Prostate gland (tissue), 2 donors: ENCODE measurements around the gene TMPRSS2. TPM values are rescaled to one million over a fixed set of nuclear protein-coding genes. Genes with fewer than 3 reads are reported as not detected.
A peak's percentile ranks its signal among the peaks of the same experiment; 100 is the strongest.

Experiments
- DNase-seq: peaks from one replicate; pipeline ENCODE4 v3.0.0-alpha.2; 2019; ENCODE audit warnings: low spot score
- H3K27ac ChIP-seq, 2 donors: fragments of 200-600 bp; sonication (generic); 2 replicates each; pipeline ENCODE4 v1.5.1; 2017 to 2019
- H3K27me3 ChIP-seq: fragments of 200-600 bp; sonication (generic); replicated peaks from 2 replicates; pipeline ENCODE4 v1.5.1; 2019; ENCODE audit not compliant: insufficient read depth
- H3K36me3 ChIP-seq, 2 donors: fragments of 200-600 bp; sonication (generic); 1 replicate in 1 of 2; 2 replicates in 1 of 2; pipeline versions ENCODE4 v1.5.1 to v1.8.1; 2017 to 2019
- H3K4me1 ChIP-seq: fragments of 200-600 bp; sonication (generic); replicated peaks from 2 replicates; pipeline ENCODE4 v1.5.1; 2019
- H3K4me3 ChIP-seq, 2 donors: fragments of 200-600 bp; sonication (generic); 2 replicates each; pipeline ENCODE4 v1.5.1; 2017 to 2019
- H3K9me3 ChIP-seq: fragments of 200-600 bp; sonication (generic); 2 replicates; pipeline ENCODE4 v1.5.1; 2017
- POLR2A ChIP-seq: fragments of 450-650 bp; IDR thresholded peaks from one replicate; pipeline ENCODE4 v1.6.1; 2016; ENCODE audit warnings: antibody characterized with exemption, mild to moderate bottlenecking
- POLR2AphosphoS5 ChIP-seq: sonication (generic); formaldehyde crosslinking; IDR thresholded peaks from one replicate; pipeline ENCODE4 v1.6.1; 2017; ENCODE audit warnings: antibody characterized with exemption
- WGBS: methylation state at CpG from one replicate; pipeline ENCODE4 v1.1.5; 2018; 5-methylcytosine and 5-hydroxymethylcytosine counted together
- intact Hi-C: fragments of 100-400 bp; cut with DNase I; formaldehyde crosslinking; loops from one replicate; pipeline ENCODE4 v1.14.2; 2022
- total RNA-seq, 2 donors: library from RNA; depleted of rRNA; stranded (reverse); fragments of >200 nt; gene quantifications; one replicate each; pipeline ENCODE4 v1.1.0, GENCODE V29; 2016
- TF ChIP-seq, protein P1 (sequence below), 4 experiments: fragments of 200-600 bp in 2 of 4; fragments of 450-650 bp in 2 of 4; sonication (generic) in 2 of 4; IDR thresholded peaks; 1 replicate in 3 of 4; 2 replicates in 1 of 4; pipeline ENCODE4 v1.5.1; 2016 to 2019; ENCODE audit warnings: antibody characterized with exemption in 4 of 4, mild to moderate bottlenecking in 2 of 4, moderate library complexity in 2 of 4

Gene TMPRSS2
- total RNA-seq, 2 donors from 2014 or later = 336 to 786 TPM

DNA sequence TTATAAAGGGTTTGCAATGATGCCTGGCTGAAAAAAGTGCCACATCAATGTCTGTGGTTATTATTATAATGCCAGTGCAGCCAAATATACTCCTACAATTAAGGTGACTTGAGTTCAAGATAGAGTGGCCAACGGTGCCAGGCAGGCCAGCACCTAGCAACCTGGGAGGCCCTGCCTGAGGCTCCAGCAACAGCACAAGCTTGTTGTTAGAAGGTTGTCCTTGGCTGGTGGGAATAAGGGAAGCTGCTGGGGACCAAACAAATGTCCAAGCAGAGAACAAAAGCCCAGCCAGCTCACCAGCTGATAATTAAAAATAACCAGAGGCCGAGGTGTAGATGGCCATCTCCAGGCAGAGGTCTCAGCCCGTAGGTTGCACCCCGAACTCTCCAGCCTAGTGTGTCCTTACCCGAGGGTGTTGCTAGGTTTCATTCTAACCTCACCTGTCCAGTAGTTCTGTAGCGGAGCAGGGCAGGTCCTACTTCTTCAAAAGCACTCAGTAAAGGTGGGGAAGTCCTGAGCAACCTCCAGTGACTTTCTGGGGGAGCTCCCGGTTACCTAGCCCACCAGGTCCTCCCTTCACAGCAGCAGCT is 1.9 kb downstream of the TMPRSS2 start:
- WGBS = 56% methylated on average over 7 of the region's 7 CpGs
- Histone ChIP-seq H3K4me1 (no peaks in the 10 kb centered on the region), H3K27ac (peak overlapping the region; percentile 93 to 97), H3K9me3 (no peaks in the 10 kb centered on the region), H3K4me3 (peak overlapping the region; percentile 62 to 72), H3K27me3 (no peaks in the 10 kb centered on the region), H3K36me3 (no peaks in the 10 kb centered on the region)
- TF ChIP-seq POLR2A = no peak
- TF ChIP-seq, protein P1, sequence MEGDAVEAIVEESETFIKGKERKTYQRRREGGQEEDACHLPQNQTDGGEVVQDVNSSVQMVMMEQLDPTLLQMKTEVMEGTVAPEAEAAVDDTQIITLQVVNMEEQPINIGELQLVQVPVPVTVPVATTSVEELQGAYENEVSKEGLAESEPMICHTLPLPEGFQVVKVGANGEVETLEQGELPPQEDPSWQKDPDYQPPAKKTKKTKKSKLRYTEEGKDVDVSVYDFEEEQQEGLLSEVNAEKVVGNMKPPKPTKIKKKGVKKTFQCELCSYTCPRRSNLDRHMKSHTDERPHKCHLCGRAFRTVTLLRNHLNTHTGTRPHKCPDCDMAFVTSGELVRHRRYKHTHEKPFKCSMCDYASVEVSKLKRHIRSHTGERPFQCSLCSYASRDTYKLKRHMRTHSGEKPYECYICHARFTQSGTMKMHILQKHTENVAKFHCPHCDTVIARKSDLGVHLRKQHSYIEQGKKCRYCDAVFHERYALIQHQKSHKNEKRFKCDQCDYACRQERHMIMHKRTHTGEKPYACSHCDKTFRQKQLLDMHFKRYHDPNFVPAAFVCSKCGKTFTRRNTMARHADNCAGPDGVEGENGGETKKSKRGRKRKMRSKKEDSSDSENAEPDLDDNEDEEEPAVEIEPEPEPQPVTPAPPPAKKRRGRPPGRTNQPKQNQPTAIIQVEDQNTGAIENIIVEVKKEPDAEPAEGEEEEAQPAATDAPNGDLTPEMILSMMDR (IDR thresholded peaks at IDR 0.05) = no peak
- no peak for TF ChIP-seq POLR2AphosphoS5
- intact Hi-C loops = no loop called here
- DNase-seq = no peak

- Histone ChIP-seq H3K4me3 (peak overlapping the region; percentile 62 to 72), H3K4me1 (no peaks in the 10 kb centered on the region), H3K36me3 (no peaks in the 10 kb centered on the region), H3K9me3 (no peaks in the 10 kb centered on the region), H3K27me3 (no peaks in the 10 kb centered on the region), H3K27ac (peak overlapping the region; percentile 93 to 97)
- no peak for TF ChIP-seq POLR2A
- TF ChIP-seq, protein P1 (IDR thresholded peaks at IDR 0.05) = no peak
- no peak for TF ChIP-seq POLR2AphosphoS5
- 39% methylated on average over 5 of the region's 5 CpGs for WGBS
- intact Hi-C loops = no loop called here
- no peak for DNase-seq
Measured at GRCh38 chr21:41504030-41504429, 3.9 kb downstream of the TMPRSS2 start.

- no peaks in the 10 kb centered on the region for H3K27me3 ChIP-seq
- no peaks in the 10 kb centered on the region for H3K9me3 ChIP-seq
- WGBS = 49% methylated on average over 4 of the region's 4 CpGs
- DNase-seq = no peak
- TF ChIP-seq, protein P1 (IDR thresholded peaks at IDR 0.05) = no peak
- TF ChIP-seq POLR2AphosphoS5 = no peak
- TF ChIP-seq POLR2A = no peak
- no peaks in the 10 kb centered on the region for H3K36me3 ChIP-seq
- intact Hi-C loops = no loop called here
- no peaks in the 10 kb centered on the region for H3K4me1 ChIP-seq
- H3K4me3 ChIP-seq = peak overlapping the region; percentile 62 to 72
- H3K27ac ChIP-seq = peak overlapping the region; percentile 93 to 97
Measured at GRCh38 chr21:41503331-41503730, 4.6 kb downstream of the TMPRSS2 start.

DNA sequence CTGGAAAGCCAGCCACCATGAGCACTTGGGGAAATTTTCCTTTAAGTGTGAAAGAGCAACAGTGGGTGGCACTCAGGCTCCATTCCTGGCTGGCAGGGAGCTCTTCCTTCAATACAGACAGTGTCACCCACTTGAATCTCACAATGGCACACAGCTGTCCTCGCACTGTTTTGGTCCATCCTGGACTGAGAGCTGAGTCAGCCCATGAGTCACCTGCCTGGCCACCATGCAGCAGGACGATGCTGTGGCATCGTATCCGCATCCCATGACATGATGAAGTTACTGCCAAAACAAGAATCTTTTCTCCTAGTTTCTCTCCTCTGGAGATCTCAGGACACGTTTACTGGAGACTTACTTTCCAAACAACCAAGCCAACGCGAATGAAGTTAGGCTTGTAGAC is 6.0 kb downstream of the TMPRSS2 start:
- H3K36me3 ChIP-seq = no peaks in the 10 kb centered on the region
- peak overlapping the region; percentile 93 to 97 for H3K27ac ChIP-seq
- intact Hi-C loops = no loop called here
- no peak for DNase-seq
- peak overlapping the region; percentile 62 to 72 for H3K4me3 ChIP-seq
- TF ChIP-seq, protein P1 (IDR thresholded peaks at IDR 0.05) = no peak
- TF ChIP-seq POLR2A = no peak
- TF ChIP-seq POLR2AphosphoS5 = peak; percentile 39
- 71% methylated on average over 7 of the region's 7 CpGs for WGBS
- H3K4me1 ChIP-seq = peaks cover 3% of the 10 kb centered on the region
- no peaks in the 10 kb centered on the region for H3K9me3 ChIP-seq
- no peaks in the 10 kb centered on the region for H3K27me3 ChIP-seq

DNA sequence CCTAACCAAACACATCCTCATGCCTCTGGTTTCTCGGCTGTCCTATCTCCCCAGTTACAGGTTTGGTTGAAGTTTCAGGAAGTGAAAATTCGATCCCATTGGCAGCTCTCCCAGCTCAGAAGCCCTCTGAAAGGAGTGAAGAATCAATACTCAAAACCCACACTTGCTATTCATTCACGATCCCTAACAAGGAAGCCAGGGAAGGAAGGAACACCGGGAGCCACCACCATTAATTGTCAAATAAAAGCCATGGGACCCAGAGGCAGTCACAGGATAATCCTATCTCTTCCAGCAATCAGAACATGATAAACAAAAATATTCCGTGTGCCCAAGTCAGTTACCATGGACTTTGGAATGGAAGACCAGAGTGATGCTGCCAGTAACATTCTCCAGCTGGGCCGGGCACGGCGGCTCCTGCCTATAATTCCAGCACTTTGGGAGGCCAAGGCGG is 7.0 kb downstream of the TMPRSS2 start:
- intact Hi-C loops = no loop called here
- WGBS = 18% methylated on average over 9 of the region's 9 CpGs
- peak overlapping the region; percentile 62 to 72 for H3K4me3 ChIP-seq
- H3K27ac ChIP-seq = peak overlapping the region; percentile 93 to 97
- peak; percentile 79 for TF ChIP-seq POLR2AphosphoS5
- TF ChIP-seq, protein P1 (IDR thresholded peaks at IDR 0.05) = no peak
- H3K36me3 ChIP-seq = no peaks in the 10 kb centered on the region
- H3K9me3 ChIP-seq = no peaks in the 10 kb centered on the region
- peaks cover 3% of the 10 kb centered on the region for H3K4me1 ChIP-seq
- H3K27me3 ChIP-seq = no peaks in the 10 kb centered on the region
- DNase-seq = peak; percentile 49
